Natural killer cell (primary cell): ENCODE measurements around the gene DOCK2. TPM values are rescaled to one million over a fixed set of nuclear protein-coding genes. Genes with fewer than 3 reads are reported as not detected.

Source experiments
- ATAC-seq, 3 donors: fragments of 150-1000 bp in 2 of 3; fragments of 200-7000 bp in 1 of 3; cut with Tn5 transposase; 1 replicate in 1 of 3; 2 replicates in 2 of 3; pipeline ENCODE4 v1.10.0; 2021; ENCODE audit warnings: mild to moderate bottlenecking in 2 of 3, moderate library complexity in 2 of 3
- DNase-seq, 2 donors: peaks; one replicate each; pipeline versions ENCODE4 v3.0.0 to v3.0.0-alpha.2; 2013 to 2021; ENCODE audit warnings: mixed read lengths in 1 of 2
- H3K27ac ChIP-seq: one replicate; pipeline ENCODE4 v1.5.1; 2013; ENCODE audit warnings: mild to moderate bottlenecking, low read length
- H3K27me3 ChIP-seq: one replicate; pipeline ENCODE4 v1.6.1; 2013; ENCODE audit warnings: low read length; ENCODE audit not compliant: control insufficient read depth, insufficient read depth
- H3K36me3 ChIP-seq: one replicate; pipeline ENCODE4 v1.6.1; 2013; ENCODE audit warnings: low read length; ENCODE audit not compliant: control insufficient read depth, insufficient read depth
- H3K4me1 ChIP-seq: one replicate; pipeline ENCODE4 v1.6.1; 2013; ENCODE audit warnings: low read length; ENCODE audit not compliant: control insufficient read depth, insufficient read depth
- H3K4me3 ChIP-seq: one replicate; pipeline ENCODE4 v1.5.1; 2013; ENCODE audit warnings: low read length
- H3K9me3 ChIP-seq: one replicate; pipeline ENCODE4 v1.6.1; 2013; ENCODE audit warnings: low read length; ENCODE audit not compliant: control insufficient read depth, insufficient read depth
- H3K27ac Mint-ChIP-seq, 2 donors: one replicate each; pipeline ENCODE4 v1.8.0; 2022; ENCODE audit warnings: mild to moderate bottlenecking in 2 of 2, mixed read lengths in 2 of 2, moderate library complexity in 1 of 2
- H3K27me3 Mint-ChIP-seq, 2 donors: one replicate each; pipeline ENCODE4 v1.8.0; 2022; ENCODE audit warnings: low read depth in 2 of 2, mixed read lengths in 2 of 2
- H3K36me3 Mint-ChIP-seq: one replicate; pipeline ENCODE4 v1.8.0; 2022; ENCODE audit warnings: mixed read lengths
- H3K4me1 Mint-ChIP-seq, 2 donors: one replicate each; pipeline ENCODE4 v1.8.0; 2022; ENCODE audit warnings: mixed read lengths in 2 of 2
- H3K4me3 Mint-ChIP-seq: one replicate; pipeline ENCODE4 v1.8.0; 2022; ENCODE audit warnings: mild to moderate bottlenecking, moderate library complexity, mixed read lengths
- H3K9me3 Mint-ChIP-seq, 2 donors: one replicate each; pipeline ENCODE4 v1.8.0; 2022; ENCODE audit warnings: mixed read lengths in 2 of 2
- WGBS: methylation state at CpG from one replicate; pipeline ENCODE4 v1.1.7; 2013; ENCODE audit warnings: missing lambda C conversion rate; ENCODE audit not compliant: insufficient coverage; 5-methylcytosine and 5-hydroxymethylcytosine counted together
- intact Hi-C: fragments of 100-400 bp; cut with micrococcal nuclease; formaldehyde crosslinking; loops from one replicate; pipeline ENCODE4 v1.14.2; 2022
- total RNA-seq, 4 donors: library from RNA; stranded (reverse); fragments of 120-200 nt in 1 of 4; gene quantifications; one replicate each; pipeline versions ENCODE4 v1.2.3 to v1.2.4, GENCODE V29; 2013 to 2022
- TF ChIP-seq, protein P1 (sequence below): fragments of 200-600 bp; IDR thresholded peaks from one replicate; pipeline ENCODE4 v1.8.0; 2022; ENCODE audit warnings: antibody characterized with exemption

DOCK2 gene
- total RNA-seq, 3 donors from 2014 or later (not counting 1 experiment from before 2014, with no cell fraction given), result 317 to 361 (median 320) TPM

- Mint-ChIP-seq H3K4me3 (no peak overlapping the region), H3K36me3 (no peaks in the 10 kb centered on the region), H3K27ac (no peak overlapping the region), H3K4me1 (no peaks in the 10 kb centered on the region), H3K27me3 (peaks cover 0 to 8% of the 10 kb centered on the region in 2 donors), H3K9me3 (no peaks in the 10 kb centered on the region)
- no peaks in the 10 kb centered on the region for H3K4me1 ChIP-seq
- no peak overlapping the region for H3K4me3 ChIP-seq
- H3K27ac ChIP-seq, result no peak overlapping the region
- TF ChIP-seq, protein P1, sequence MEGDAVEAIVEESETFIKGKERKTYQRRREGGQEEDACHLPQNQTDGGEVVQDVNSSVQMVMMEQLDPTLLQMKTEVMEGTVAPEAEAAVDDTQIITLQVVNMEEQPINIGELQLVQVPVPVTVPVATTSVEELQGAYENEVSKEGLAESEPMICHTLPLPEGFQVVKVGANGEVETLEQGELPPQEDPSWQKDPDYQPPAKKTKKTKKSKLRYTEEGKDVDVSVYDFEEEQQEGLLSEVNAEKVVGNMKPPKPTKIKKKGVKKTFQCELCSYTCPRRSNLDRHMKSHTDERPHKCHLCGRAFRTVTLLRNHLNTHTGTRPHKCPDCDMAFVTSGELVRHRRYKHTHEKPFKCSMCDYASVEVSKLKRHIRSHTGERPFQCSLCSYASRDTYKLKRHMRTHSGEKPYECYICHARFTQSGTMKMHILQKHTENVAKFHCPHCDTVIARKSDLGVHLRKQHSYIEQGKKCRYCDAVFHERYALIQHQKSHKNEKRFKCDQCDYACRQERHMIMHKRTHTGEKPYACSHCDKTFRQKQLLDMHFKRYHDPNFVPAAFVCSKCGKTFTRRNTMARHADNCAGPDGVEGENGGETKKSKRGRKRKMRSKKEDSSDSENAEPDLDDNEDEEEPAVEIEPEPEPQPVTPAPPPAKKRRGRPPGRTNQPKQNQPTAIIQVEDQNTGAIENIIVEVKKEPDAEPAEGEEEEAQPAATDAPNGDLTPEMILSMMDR, result no peak
- no peaks in the 10 kb centered on the region for H3K27me3 ChIP-seq
- no peak for ATAC-seq
- H3K36me3 ChIP-seq, result no peaks in the 10 kb centered on the region
- no peaks in the 10 kb centered on the region for H3K9me3 ChIP-seq
- DNase-seq, result no peak
- WGBS, result 49% methylated on average over 7 of the region's 8 CpGs
- intact Hi-C loops, result no loop called here
Measured at GRCh38 chr5:170111088-170111785, 474.2 kb downstream of the DOCK2 start.

GRCh38 chr5:170112876-170113521 is 475.9 kb downstream of the DOCK2 start:
- H3K4me3 Mint-ChIP-seq, result no peak overlapping the region
- H3K27me3 Mint-ChIP-seq, result peaks cover 6 to 8% of the 10 kb centered on the region in 2 donors
- no peaks in the 10 kb centered on the region for H3K4me1 Mint-ChIP-seq
- Histone ChIP-seq H3K36me3 (no peaks in the 10 kb centered on the region), H3K27ac (no peak overlapping the region), H3K4me3 (no peak overlapping the region), H3K27me3 (no peaks in the 10 kb centered on the region), H3K9me3 (no peaks in the 10 kb centered on the region), H3K4me1 (no peaks in the 10 kb centered on the region)
- no peaks in the 10 kb centered on the region for H3K36me3 Mint-ChIP-seq
- H3K27ac Mint-ChIP-seq, result no peak overlapping the region
- no peaks in the 10 kb centered on the region for H3K9me3 Mint-ChIP-seq
- intact Hi-C loops, result no loop called here
- TF ChIP-seq, protein P1, result no peak
- WGBS, result 85% methylated on average over 6 of the region's 6 CpGs
- no peak for DNase-seq
- ATAC-seq, result no peak

DNA sequence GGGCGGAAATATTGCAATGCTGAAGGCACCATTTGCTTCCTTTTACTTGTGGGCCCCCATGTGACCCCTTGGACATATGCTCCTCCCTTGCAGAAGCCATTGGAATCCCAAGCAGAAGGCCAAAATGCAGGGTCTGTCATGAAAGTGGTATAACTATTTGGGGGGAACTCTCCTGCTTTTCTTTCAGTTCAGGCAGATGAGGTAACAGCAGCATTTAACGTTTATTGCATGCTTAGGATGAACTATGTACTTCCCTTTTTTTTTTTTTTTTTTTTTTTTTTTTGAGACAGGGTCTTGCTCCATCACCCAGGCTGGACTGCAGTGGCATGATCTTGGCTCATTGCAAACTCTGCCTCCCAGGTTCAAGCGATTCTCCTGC is 476.4 kb downstream of the DOCK2 start:
- no peak overlapping the region for H3K4me3 Mint-ChIP-seq
- no peaks in the 10 kb centered on the region for H3K4me1 ChIP-seq
- no peak overlapping the region for H3K4me3 ChIP-seq
- H3K27ac Mint-ChIP-seq, result no peak overlapping the region
- WGBS, result 69% methylated on average over 3 of the region's 3 CpGs
- TF ChIP-seq, protein P1, result no peak
- H3K27ac ChIP-seq, result no peak overlapping the region
- no peaks in the 10 kb centered on the region for H3K4me1 Mint-ChIP-seq
- intact Hi-C loops, result no loop called here
- no peaks in the 10 kb centered on the region for H3K9me3 ChIP-seq
- H3K36me3 ChIP-seq, result no peaks in the 10 kb centered on the region
- ATAC-seq, result no peak
- no peaks in the 10 kb centered on the region for H3K36me3 Mint-ChIP-seq
- DNase-seq, result no peak
- no peaks in the 10 kb centered on the region for H3K27me3 ChIP-seq
- peaks cover 5 to 8% of the 10 kb centered on the region in 2 donors for H3K27me3 Mint-ChIP-seq
- no peaks in the 10 kb centered on the region for H3K9me3 Mint-ChIP-seq
